H9 (cell line): Measurements from ENCODE around the gene FSTL1. TPM values are rescaled to one million over a fixed set of nuclear protein-coding genes. Genes with fewer than 3 reads are reported as not detected.

ENCODE experiments used
- DNase-seq: peaks from one replicate; pipeline ENCODE4 v3.0.0-alpha.2; 2017
- H2AFZ ChIP-seq: one replicate; pipeline ENCODE4 v1.6.1; 2013; ENCODE audit warnings: mild to moderate bottlenecking, low read length, control low read depth, moderate library complexity
- H2AK5ac ChIP-seq: 2 replicates; pipeline ENCODE4 v1.6.1; 2013; ENCODE audit warnings: low read length, control low read depth, mixed read lengths; ENCODE audit not compliant: insufficient read length
- H2BK120ac ChIP-seq: one replicate; pipeline ENCODE4 v1.6.1; 2013; ENCODE audit warnings: low read depth, mild to moderate bottlenecking, low read length, control low read depth, inconsistent platforms; ENCODE audit not compliant: poor library complexity, severe bottlenecking
- H2BK12ac ChIP-seq: 2 replicates; pipeline ENCODE4 v1.6.1; 2013; ENCODE audit warnings: low read length, control low read depth, mixed read lengths, low read depth; ENCODE audit not compliant: insufficient read length
- H2BK15ac ChIP-seq: 2 replicates; pipeline ENCODE4 v1.6.1; 2013; ENCODE audit warnings: low read depth, low read length, control low read depth
- H2BK20ac ChIP-seq: one replicate; pipeline ENCODE4 v1.6.1; 2013; ENCODE audit warnings: low read depth, mild to moderate bottlenecking, low read length, control low read depth, inconsistent platforms; ENCODE audit not compliant: poor library complexity, severe bottlenecking
- H2BK5ac ChIP-seq: 2 replicates; pipeline ENCODE4 v1.6.1; 2013; ENCODE audit warnings: low read length, control low read depth, mixed read lengths; ENCODE audit not compliant: insufficient read length
- H3K14ac ChIP-seq: 2 replicates; pipeline ENCODE4 v1.6.1; 2013; ENCODE audit warnings: low read length, control low read depth; ENCODE audit not compliant: insufficient read depth
- H3K18ac ChIP-seq: 2 replicates; pipeline ENCODE4 v1.6.1; 2013; ENCODE audit warnings: low read depth, mild to moderate bottlenecking, mixed read lengths, low read length, control low read depth; ENCODE audit not compliant: insufficient read length
- H3K23ac ChIP-seq: 2 replicates; pipeline ENCODE4 v1.6.1; 2013; ENCODE audit warnings: low read length, control low read depth, mixed read lengths, low read depth; ENCODE audit not compliant: insufficient read length
- H3K23me2 ChIP-seq: 2 replicates; pipeline ENCODE4 v1.6.1; 2013; ENCODE audit warnings: low read depth, mild to moderate bottlenecking, mixed read lengths, low read length, control low read depth; ENCODE audit not compliant: insufficient read length, poor library complexity, severe bottlenecking
- H3K27ac ChIP-seq: 2 replicates; pipeline ENCODE4 v1.5.1; 2013; ENCODE audit warnings: low read length, control low read depth, mixed read lengths, low read depth; ENCODE audit not compliant: insufficient read length
- H3K27me3 ChIP-seq: 2 replicates; pipeline ENCODE4 v1.6.1; 2013; ENCODE audit warnings: low read length, control low read depth, inconsistent platforms; ENCODE audit not compliant: insufficient read depth
- H3K4ac ChIP-seq: 2 replicates; pipeline ENCODE4 v1.6.1; 2013; ENCODE audit warnings: low read depth, mild to moderate bottlenecking, control low read depth, inconsistent platforms, low read length, moderate library complexity
- H3K4me1 ChIP-seq: 2 replicates; pipeline ENCODE4 v1.6.1; 2013; ENCODE audit warnings: low read length, control low read depth, inconsistent platforms; ENCODE audit not compliant: insufficient read depth
- H3K4me2 ChIP-seq: 2 replicates; pipeline ENCODE4 v1.6.1; 2013; ENCODE audit warnings: low read length, control low read depth, mixed read lengths; ENCODE audit not compliant: insufficient read length, insufficient read depth
- H3K56ac ChIP-seq: 2 replicates; pipeline ENCODE4 v1.6.1; 2013; ENCODE audit warnings: low read depth, mild to moderate bottlenecking, mixed read lengths, low read length, control low read depth; ENCODE audit not compliant: insufficient read length
- H3K79me1 ChIP-seq: 2 replicates; pipeline ENCODE4 v1.6.1; 2013; ENCODE audit warnings: low read depth, mild to moderate bottlenecking, moderate library complexity, low read length, control low read depth, inconsistent platforms; ENCODE audit not compliant: insufficient read depth, poor library complexity, severe bottlenecking
- H3K79me2 ChIP-seq: 2 replicates; pipeline ENCODE4 v1.6.1; 2013; ENCODE audit warnings: low read length, control low read depth, inconsistent platforms; ENCODE audit not compliant: insufficient read depth
- H3K9ac ChIP-seq: 2 replicates; pipeline ENCODE4 v1.6.1; 2013; ENCODE audit warnings: low read length, control low read depth, mixed read lengths; ENCODE audit not compliant: insufficient read length; ENCODE audit errors: extremely low read depth
- H3K9me3 ChIP-seq: one replicate; pipeline ENCODE4 v1.6.1; 2013; ENCODE audit warnings: low read depth, low read length, inconsistent platforms; ENCODE audit not compliant: control insufficient read depth
- H3T11ph ChIP-seq: one replicate; pipeline ENCODE4 v1.6.1; 2013; ENCODE audit warnings: mild to moderate bottlenecking, low read length, control low read depth, inconsistent platforms
- H4K20me1 ChIP-seq: one replicate; pipeline ENCODE4 v1.6.1; 2013; ENCODE audit not compliant: control insufficient read depth, insufficient read length, insufficient read depth
- H4K5ac ChIP-seq: 2 replicates; pipeline ENCODE4 v1.6.1; 2013; ENCODE audit warnings: low read depth, mild to moderate bottlenecking, mixed read lengths, low read length, control low read depth; ENCODE audit not compliant: insufficient read length
- H4K8ac ChIP-seq: replicated peaks from 2 replicates; pipeline ENCODE4 v1.6.1; 2013; ENCODE audit warnings: low read length, control low read depth, mixed read lengths, low read depth; ENCODE audit not compliant: insufficient read length
- H4K91ac ChIP-seq: 2 replicates; pipeline ENCODE4 v1.6.1; 2013; ENCODE audit warnings: low read depth, mild to moderate bottlenecking, moderate library complexity, mixed read lengths, low read length, control low read depth; ENCODE audit not compliant: insufficient read length
- H3K27ac Mint-ChIP-seq, 3 experiments: 2 replicates in 2 of 3; 3 replicates in 1 of 3; pipeline ENCODE4 v1.8.0; 2020 to 2021; ENCODE audit warnings: mixed read lengths in 3 of 3, mild to moderate bottlenecking in 1 of 3, moderate library complexity in 1 of 3
- H3K27me3 Mint-ChIP-seq: 2 replicates; pipeline ENCODE4 v1.8.0; 2021; ENCODE audit warnings: low read depth, mild to moderate bottlenecking, moderate library complexity, mixed read lengths
- H3K36me3 Mint-ChIP-seq, 3 experiments: 2 replicates in 2 of 3; 3 replicates in 1 of 3; pipeline ENCODE4 v1.8.0; 2020 to 2021; ENCODE audit warnings: low read depth in 3 of 3, mixed read lengths in 3 of 3; ENCODE audit not compliant: insufficient read depth in 1 of 3
- H3K4me1 Mint-ChIP-seq, 2 experiments: 2 replicates each; pipeline ENCODE4 v1.8.0; 2020; ENCODE audit warnings: mixed read lengths in 2 of 2
- H3K4me3 Mint-ChIP-seq, 2 experiments: 2 replicates in 1 of 2; 3 replicates in 1 of 2; pipeline ENCODE4 v1.8.0; 2020 to 2021; ENCODE audit warnings: mild to moderate bottlenecking in 2 of 2, mixed read lengths in 2 of 2, moderate library complexity in 1 of 2
- H3K9me3 Mint-ChIP-seq, 2 experiments: 2 replicates in 1 of 2; 3 replicates in 1 of 2; pipeline ENCODE4 v1.8.0; 2020; ENCODE audit warnings: mild to moderate bottlenecking in 2 of 2, mixed read lengths in 2 of 2, moderate library complexity in 1 of 2
- WGBS: extraction: QIAGEN DNeasy Blood & Tissue Kit; methylation state at CpG from one replicate; pipeline ENCODE4 v1.1.7; 2013; ENCODE audit warnings: missing lambda C conversion rate, low lambda C conversion rate, mixed read lengths; ENCODE audit not compliant: insufficient read length; ENCODE audit errors: extremely low coverage; 5-methylcytosine and 5-hydroxymethylcytosine counted together
- total RNA-seq: library from RNA; stranded (reverse); gene quantifications from 2 replicates; pipeline ENCODE4 v1.2.1, GENCODE V29; 2021
- TF ChIP-seq, protein P1 (sequence below): fragments of 200-600 bp; sonication (generic); conservative IDR thresholded peaks from 3 replicates; pipeline ENCODE4 v1.8.0; 2021; ENCODE audit warnings: antibody characterized with exemption, mild to moderate bottlenecking

FSTL1 gene
- total RNA-seq, 1 experiment from 2014 or later: 326 TPM

DNA sequence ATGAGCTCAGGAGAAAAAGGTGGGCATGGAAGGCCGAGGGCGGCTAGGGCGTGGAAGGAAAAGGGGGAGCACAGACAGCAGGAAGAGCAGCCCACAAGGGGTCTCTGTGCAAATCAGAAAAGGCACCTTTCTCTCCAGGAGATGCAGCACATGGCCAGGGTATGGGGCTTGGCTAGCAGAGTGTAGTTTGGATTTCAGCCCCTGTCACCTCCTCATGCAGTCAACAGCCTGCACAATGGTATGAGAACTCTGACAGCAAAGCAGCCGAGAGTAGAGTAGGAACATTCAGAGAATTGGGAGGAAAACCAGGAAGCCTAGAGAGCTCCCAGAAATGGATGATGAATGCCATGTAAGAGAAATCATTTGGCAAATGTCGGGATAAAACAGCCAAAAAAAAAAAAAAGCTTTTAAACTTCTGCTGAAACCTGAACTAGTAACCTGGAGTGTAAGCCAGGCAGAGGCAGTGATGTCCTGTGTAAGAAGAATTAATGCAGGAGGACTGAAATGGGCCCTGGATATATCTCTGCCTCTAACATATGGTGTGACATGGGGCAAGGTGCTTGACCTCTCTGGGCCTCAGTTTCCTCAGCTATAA, 25.7 kb downstream of the FSTL1 start:
- Mint-ChIP-seq H3K4me3 (no peak overlapping the region), H3K36me3 (peaks cover 5 to 22% (median 13%) of the 10 kb centered on the region in 3 experiments; a peak in 6 of 7 replicates), H3K4me1 (peaks cover 19 to 31% of the 10 kb centered on the region in 2 experiments), H3K27ac (peak overlapping the region in 2 of 3 experiments; percentile 16 to 24; a peak in 4 of 7 replicates), H3K27me3 (no peaks in the 10 kb centered on the region), H3K9me3 (no peaks in the 10 kb centered on the region)
- no peaks in the 10 kb centered on the region for H3K23me2 ChIP-seq
- no peak overlapping the region for H2BK12ac ChIP-seq
- TF ChIP-seq, protein P1, sequence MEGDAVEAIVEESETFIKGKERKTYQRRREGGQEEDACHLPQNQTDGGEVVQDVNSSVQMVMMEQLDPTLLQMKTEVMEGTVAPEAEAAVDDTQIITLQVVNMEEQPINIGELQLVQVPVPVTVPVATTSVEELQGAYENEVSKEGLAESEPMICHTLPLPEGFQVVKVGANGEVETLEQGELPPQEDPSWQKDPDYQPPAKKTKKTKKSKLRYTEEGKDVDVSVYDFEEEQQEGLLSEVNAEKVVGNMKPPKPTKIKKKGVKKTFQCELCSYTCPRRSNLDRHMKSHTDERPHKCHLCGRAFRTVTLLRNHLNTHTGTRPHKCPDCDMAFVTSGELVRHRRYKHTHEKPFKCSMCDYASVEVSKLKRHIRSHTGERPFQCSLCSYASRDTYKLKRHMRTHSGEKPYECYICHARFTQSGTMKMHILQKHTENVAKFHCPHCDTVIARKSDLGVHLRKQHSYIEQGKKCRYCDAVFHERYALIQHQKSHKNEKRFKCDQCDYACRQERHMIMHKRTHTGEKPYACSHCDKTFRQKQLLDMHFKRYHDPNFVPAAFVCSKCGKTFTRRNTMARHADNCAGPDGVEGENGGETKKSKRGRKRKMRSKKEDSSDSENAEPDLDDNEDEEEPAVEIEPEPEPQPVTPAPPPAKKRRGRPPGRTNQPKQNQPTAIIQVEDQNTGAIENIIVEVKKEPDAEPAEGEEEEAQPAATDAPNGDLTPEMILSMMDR: no peak
- no peak overlapping the region for H2AFZ ChIP-seq
- H3K4me2 ChIP-seq: no peak overlapping the region
- H3K4ac ChIP-seq: no peak overlapping the region
- H3K14ac ChIP-seq: no peak overlapping the region
- no peak for DNase-seq
- H3K9me3 ChIP-seq: no peaks in the 10 kb centered on the region
- H3K9ac ChIP-seq: no peak overlapping the region
- no peak overlapping the region for H2BK15ac ChIP-seq
- H4K8ac ChIP-seq: no peak overlapping the region
- H3K79me1 ChIP-seq: no peaks in the 10 kb centered on the region
- H4K20me1 ChIP-seq: no peaks in the 10 kb centered on the region
- no peak overlapping the region for H3K18ac ChIP-seq
- no peak overlapping the region for H3K27ac ChIP-seq
- no peak overlapping the region for H4K91ac ChIP-seq
- H3T11ph ChIP-seq: no peak overlapping the region
- no peaks in the 10 kb centered on the region; the same call in 1 of the 2 replicates for H3K79me2 ChIP-seq
- H3K4me1 ChIP-seq: no peaks in the 10 kb centered on the region
- no peak overlapping the region for H4K5ac ChIP-seq
- H2BK20ac ChIP-seq: no peak overlapping the region
- H2BK120ac ChIP-seq: no peak overlapping the region
- H3K56ac ChIP-seq: no peak overlapping the region
- H2AK5ac ChIP-seq: no peak overlapping the region
- H3K23ac ChIP-seq: no peak overlapping the region
- no peaks in the 10 kb centered on the region for H3K27me3 ChIP-seq
- H2BK5ac ChIP-seq: no peak overlapping the region
- no CpG with 5 or more reads among the region's 5 CpGs for WGBS
